A549 (cell line): ENCODE measurements around the gene CEP57L1. TPM values are rescaled to one million over a fixed set of nuclear protein-coding genes. Genes with fewer than 3 reads are reported as not detected.

ENCODE experiments used
- ATAC-seq, 2 experiments: fragments of 200-7000 bp in 1 of 2; fragments of >200 bp in 1 of 2; cut with Nextera tagmentation in 1 of 2; cut with Tn5 transposase in 1 of 2; 3 replicates each; pipeline versions ENCODE4 v1.8.0 to v1.9.1; 2018 to 2020; ENCODE audit warnings: mild to moderate bottlenecking in 1 of 2, moderate library complexity in 1 of 2
- CTCF ChIA-PET: fragments of 300-600 bp; sonication (Branson Sonifier 250); formaldehyde crosslinking; extraction: SDS; loops from one replicate; lab custom pipeline; 2021; ENCODE audit warnings: antibody characterized with exemption, inconsistent platforms; lab: Yijun Ruan, JAX
- POLR2A ChIA-PET: fragments of 350-600 bp; formaldehyde crosslinking; extraction: SDS; loops from one replicate; lab custom pipeline; 2021; ENCODE audit warnings: antibody characterized with exemption, inconsistent platforms; lab: Yijun Ruan, JAX
- DNase-seq, 2 experiments: peaks; one replicate each; pipeline versions ENCODE4 v3.0.0 to v3.0.0-alpha.2; 2011 to 2016; ENCODE audit warnings: low read depth in 1 of 2, low spot score in 1 of 2
- FAIRE-seq: peaks from 2 replicates; lab custom pipeline; 2011; peaks lifted over from hg19 to GRCh38; lab: Jason Lieb, UNC
- H3K27ac ChIP-seq, 2 experiments: fragments of >200 bp; sonication (Bioruptor Twin); formaldehyde crosslinking; 3 replicates each; pipeline ENCODE4 v1.5.1; 2016 to 2017
- H3K4me1 ChIP-seq: fragments of >200 bp; sonication (Bioruptor Twin); formaldehyde crosslinking; 3 replicates; pipeline ENCODE4 v1.6.1; 2016
- H3K4me2 ChIP-seq: fragments of >200 bp; sonication (Bioruptor Twin); formaldehyde crosslinking; 3 replicates; pipeline ENCODE4 v1.6.1; 2016
- H3K4me3 ChIP-seq: fragments of >200 bp; sonication (Bioruptor Twin); formaldehyde crosslinking; 3 replicates; pipeline ENCODE4 v1.5.1; 2016
- H3K9me3 ChIP-seq: fragments of >200 bp; sonication (Bioruptor Twin); formaldehyde crosslinking; 3 replicates; pipeline ENCODE4 v1.6.1; 2016
- ATOH8 ChIP-seq: fragments of 250-450 bp; sonication (Bioruptor Pico); IDR thresholded peaks from 2 replicates; pipeline ENCODE4 v1.5.0; 2020; ENCODE audit warnings: low read depth, mild to moderate bottlenecking, moderate library complexity
- FOSB ChIP-seq: fragments of 250-450 bp; sonication (Bioruptor Pico); IDR thresholded peaks from 2 replicates; pipeline ENCODE4 v1.5.0; 2020; ENCODE audit warnings: mild to moderate bottlenecking, moderate library complexity
- HOXA7 ChIP-seq: fragments of 250-450 bp; sonication (Bioruptor Pico); IDR thresholded peaks from 2 replicates; pipeline ENCODE4 v1.5.0; 2020; ENCODE audit warnings: mild to moderate bottlenecking, moderate library complexity
- RAD21 ChIP-seq, 2 experiments: fragments of >200 bp in 1 of 2; sonication (Bioruptor Twin) in 1 of 2; formaldehyde crosslinking in 1 of 2; IDR thresholded peaks in 1 of 2; conservative IDR thresholded peaks in 1 of 2; 2 replicates in 1 of 2; 3 replicates in 1 of 2; pipeline ENCODE4 v1.6.1; 2012 to 2018; ENCODE audit warnings: inconsistent platforms in 1 of 2
- TFCP2L1 ChIP-seq: fragments of 250-450 bp; sonication (Bioruptor Pico); IDR thresholded peaks from 2 replicates; pipeline ENCODE4 v1.5.0; 2021; ENCODE audit warnings: mild to moderate bottlenecking
- WGBS: methylation state at CpG from one replicate; pipeline ENCODE4 v1.1.6; 2017; ENCODE audit errors: missing lambda C conversion rate; 5-methylcytosine and 5-hydroxymethylcytosine counted together
- polyA plus RNA-seq, 4 experiments: library from polyadenylated mRNA; depleted of rRNA in 3 of 4; stranded (reverse); fragments of >200 nt; fragmentation: RNase III in 1 of 4; extraction: RNeasy Plus Mini Kit Qiagen cat#74134 plus additional on column Dnase treatment in 1 of 4; gene quantifications; 2 replicates in 3 of 4; 3 replicates in 1 of 4; pipeline ENCODE4 v1.2.3, GENCODE V29; 2011 to 2017
- small RNA-seq, 6 experiments: library from RNA; depleted of rRNA; stranded (forward); fragments of <200 nt; gene quantifications; one replicate each; pipeline ENCODE3, GENCODE V24; 2012

Gene CEP57L1
- polyA plus RNA-seq, 2 of the 4 experiments (the other 2 are of a cell fraction), result 8.9 to 20.5 TPM

GRCh38 chr6:109212683-109213082, 117.4 kb downstream of the CEP57L1 start:
- Histone ChIP-seq H3K4me3 (no peak overlapping the region), H3K9me3 (peaks cover 7% of the 10 kb centered on the region; the same call in 2 of the 3 replicates)
- CTCF ChIA-PET, result interaction anchor here (1.2 kb wide), 1 partner anchor 14 kb away, joined by 3 read pairs; no protein-coding TSS in a partner anchor

More at GRCh38 chr6:109212683-109213082, 117.4 kb downstream of the CEP57L1 start:
- H3K4me1 ChIP-seq, result no peaks in the 10 kb centered on the region
- POLR2A ChIA-PET, result no interaction called here
- TF ChIP-seq FOSB (CRISPR knock-in tag) (no peak), TFCP2L1 (CRISPR knock-in tag) (no peak), HOXA7 (CRISPR knock-in tag) (no peak), RAD21 (conservative IDR thresholded peaks at IDR 0.05 in 1 of 2, IDR thresholded peaks at IDR 0.05 in 1 of 2) (no peak), ATOH8 (no peak)
- WGBS, result 0% methylated on average over 1 of the region's 1 CpG
- no peak overlapping the region for H3K27ac ChIP-seq
- ATAC-seq (no peak), FAIRE-seq (no peak), DNase-seq (no peak)
- no peak overlapping the region for H3K4me2 ChIP-seq

Small RNA genes within 50 kb of the gene (small RNA-seq; reads per million reads assigned to genes)
- gene RNU6-653P, result 0 reads per million in 6 experiments

Other genes starting within 250 kb of the CEP57L1 start
- 4.9 and 5.7 TPM in 2 replicates for gene ARMC2, start 247.1 kb upstream of the CEP57L1 start, polyA plus RNA-seq (2011; rRNA removed)
- 1.9 to 2.3 TPM (median 2.1 TPM) in 3 replicates for gene ARMC2, start 247.1 kb upstream of the CEP57L1 start, polyA plus RNA-seq (2017; fragmentation: RNase III; extraction: RNeasy Plus Mini Kit Qiagen cat#74134 plus additional on column Dnase treatment)
- 12.2 and 13.9 TPM in 2 replicates for gene SESN1, start 661 bp upstream of the CEP57L1 start, polyA plus RNA-seq (2011; rRNA removed)
- gene SESN1, start 661 bp upstream of the CEP57L1 start, polyA plus RNA-seq (2017; fragmentation: RNase III; extraction: RNeasy Plus Mini Kit Qiagen cat#74134 plus additional on column Dnase treatment), result 7.8 to 8.7 TPM (median 7.9 TPM) in 3 replicates